Tibial nerve (tissue), 4 donors: ENCODE results near the gene CA5B. TPM values are rescaled to one million over a fixed set of nuclear protein-coding genes. Genes with fewer than 3 reads are reported as not detected.

Source experiments
- DNase-seq, 2 donors: peaks; one replicate each; pipeline ENCODE4 v3.0.0-alpha.2; 2019; ENCODE audit warnings: low spot score in 2 of 2
- H3K27ac ChIP-seq, 4 donors: fragments of 200-600 bp; sonication (generic) in 3 of 4; one replicate each; pipeline ENCODE4 v1.5.1; 2017 to 2019; ENCODE audit warnings: mild to moderate bottlenecking in 1 of 4
- H3K27me3 ChIP-seq, 2 donors: fragments of 200-600 bp; sonication (generic) in 1 of 2; one replicate each; pipeline versions ENCODE4 v1.5.1 to v1.6.0; 2017 to 2019
- H3K36me3 ChIP-seq, 3 donors: fragments of 200-600 bp; sonication (generic); one replicate each; pipeline ENCODE4 v1.5.1; 2018 to 2019
- H3K4me1 ChIP-seq, 4 donors: fragments of 200-600 bp; sonication (generic) in 3 of 4; one replicate each; pipeline ENCODE4 v1.5.1; 2017 to 2019
- H3K4me3 ChIP-seq, 4 donors: fragments of 200-600 bp; sonication (generic) in 3 of 4; one replicate each; pipeline ENCODE4 v1.5.1; 2017 to 2019; ENCODE audit warnings: mild to moderate bottlenecking in 1 of 4, moderate library complexity in 1 of 4
- H3K9me3 ChIP-seq, 4 donors: fragments of 200-600 bp; sonication (generic) in 3 of 4; one replicate each; pipeline ENCODE4 v1.5.1; 2017 to 2019
- CTCF ChIP-seq, 5 experiments: fragments of 200-600 bp in 3 of 5; fragments of 450-650 bp in 2 of 5; sonication (generic) in 3 of 5; IDR thresholded peaks; one replicate each; pipeline ENCODE4 v1.5.1; 2016 to 2019; ENCODE audit warnings: antibody characterized with exemption in 5 of 5, mild to moderate bottlenecking in 3 of 5, moderate library complexity in 2 of 5
- EP300 ChIP-seq, 2 donors: sonication (generic); formaldehyde crosslinking; IDR thresholded peaks; one replicate each; pipeline ENCODE4 v1.6.1; 2017; ENCODE audit warnings: antibody characterized with exemption in 2 of 2, mild to moderate bottlenecking in 1 of 2
- POLR2A ChIP-seq, 2 donors: fragments of 450-650 bp; IDR thresholded peaks; one replicate each; pipeline ENCODE4 v1.6.1; 2017; ENCODE audit warnings: antibody characterized with exemption in 2 of 2, mild to moderate bottlenecking in 2 of 2, moderate library complexity in 2 of 2
- WGBS, 2 donors: methylation state at CpG; one replicate each; pipeline ENCODE4 v1.1.5; 2018; 5-methylcytosine and 5-hydroxymethylcytosine counted together
- total RNA-seq, 4 donors: library from RNA; depleted of rRNA; stranded (reverse); fragments of >200 nt; gene quantifications; one replicate each; pipeline ENCODE4 v1.1.0, GENCODE V29; 2016

CA5B gene
- total RNA-seq, 4 donors from 2014 or later = 9.6 to 17.6 (median 12.5) TPM

- DNase-seq = peak; percentile 61 to 63
- Histone ChIP-seq H3K4me1 (peaks cover 0 to 24% (median 3%) of the 10 kb centered on the region in 4 donors), H3K9me3 (no peaks in the 10 kb centered on the region), H3K27ac (peak within 1 kb of the TSS; percentile 41 to 86 (median 74)), H3K27me3 (no peaks in the 10 kb centered on the region), H3K4me3 (peak within 1 kb of the TSS; percentile 58 to 79 (median 69)), H3K36me3 (peaks cover 0 to 6% (median 0%) of the 10 kb centered on the region in 3 donors)
- TF ChIP-seq CTCF (IDR thresholded peaks at IDR 0.05) = peak in 1 of 5 experiments; percentile 15
- peak; percentile 18 to 64 for TF ChIP-seq POLR2A (IDR thresholded peaks at IDR 0.05)
- TF ChIP-seq EP300 (IDR thresholded peaks at IDR 0.05) = peak; percentile 54 to 77
- 0 to 1% methylated on average over 30 to 55 of the region's 55 CpGs for WGBS, 2 donors
Observed at GRCh38 chrX:15789979-15790768, 52.1 kb downstream of the CA5B start, which contains the start of gene ZRSR2. Gene ZRSR2, plus strand, starts transcription at chrX:15790484. Its CDS starts 12 bp downstream, at chrX:15790496.

GRCh38 chrX:15790769-15791290 is 52.8 kb downstream of the CA5B start:
- DNase-seq = no peak
- 0 to 2% methylated on average over 11 to 15 of the region's 15 CpGs for WGBS, 2 donors
- no peaks in the 10 kb centered on the region for H3K9me3 ChIP-seq
- peaks cover 0 to 5% (median 0%) of the 10 kb centered on the region in 3 donors for H3K36me3 ChIP-seq
- H3K4me3 ChIP-seq = peak overlapping the region; percentile 58 to 79 (median 69)
- peaks cover 0 to 24% (median 3%) of the 10 kb centered on the region in 4 donors for H3K4me1 ChIP-seq
- no peak for TF ChIP-seq POLR2A (IDR thresholded peaks at IDR 0.05)
- H3K27ac ChIP-seq = peak overlapping the region; percentile 41 to 86 (median 74)
- no peaks in the 10 kb centered on the region for H3K27me3 ChIP-seq

- Histone ChIP-seq H3K27me3 (no peaks in the 10 kb centered on the region), H3K36me3 (peaks cover 0 to 5% (median 0%) of the 10 kb centered on the region in 3 donors), H3K27ac (no peak overlapping the region), H3K4me3 (no peak overlapping the region), H3K9me3 (no peaks in the 10 kb centered on the region), H3K4me1 (peaks cover 0 to 5% (median 0%) of the 10 kb centered on the region in 4 donors)
- no peak for DNase-seq
- TF ChIP-seq CTCF (IDR thresholded peaks at IDR 0.05) (no peak), POLR2A (IDR thresholded peaks at IDR 0.05) (no peak), EP300 (IDR thresholded peaks at IDR 0.05) (no peak)
- 94 to 99% methylated on average over 4 of the region's 4 CpGs for WGBS, 2 donors
Observed at GRCh38 chrX:15797707-15798106, 59.6 kb downstream of the CA5B start.

GRCh38 chrX:15804563-15804962 is 66.5 kb downstream of the CA5B start:
- H3K27ac ChIP-seq = no peak overlapping the region
- H3K9me3 ChIP-seq = no peaks in the 10 kb centered on the region
- no peak overlapping the region for H3K4me3 ChIP-seq
- no peak for DNase-seq
- H3K4me1 ChIP-seq = no peaks in the 10 kb centered on the region
- no peak for TF ChIP-seq EP300 (IDR thresholded peaks at IDR 0.05)
- TF ChIP-seq POLR2A (IDR thresholded peaks at IDR 0.05) = no peak
- H3K36me3 ChIP-seq = peaks cover 0 to 26% (median 0%) of the 10 kb centered on the region in 3 donors
- no peaks in the 10 kb centered on the region for H3K27me3 ChIP-seq

GRCh38 chrX:15808254-15808653 is 70.2 kb downstream of the CA5B start:
- H3K27me3 ChIP-seq = no peaks in the 10 kb centered on the region
- no peaks in the 10 kb centered on the region for H3K9me3 ChIP-seq
- H3K4me3 ChIP-seq = no peak overlapping the region
- DNase-seq = no peak
- TF ChIP-seq POLR2A (IDR thresholded peaks at IDR 0.05) (no peak), CTCF (IDR thresholded peaks at IDR 0.05) (no peak), EP300 (IDR thresholded peaks at IDR 0.05) (no peak)
- H3K27ac ChIP-seq = no peak overlapping the region
- no peaks in the 10 kb centered on the region for H3K4me1 ChIP-seq
- 94% methylated on average over 4 of the region's 4 CpGs for WGBS, 2 donors
- H3K36me3 ChIP-seq = peaks cover 0 to 40% (median 0%) of the 10 kb centered on the region in 3 donors
